Omental fat pad (tissue), 4 donors: ENCODE results near the gene IPMK. TPM values are rescaled to one million over a fixed set of nuclear protein-coding genes. Genes with fewer than 3 reads are reported as not detected.

Experiments used
- ATAC-seq: fragments of 150-250 bp; one replicate; pipeline ENCODE4 v1.9.1; 2016; ENCODE audit warnings: mild to moderate bottlenecking, moderate library complexity; ENCODE audit not compliant: low FRiP score
- DNase-seq: peaks from one replicate; pipeline ENCODE4 v3.0.0-alpha.2; 2019; ENCODE audit warnings: low spot score
- total RNA-seq, 4 donors: library from RNA; depleted of rRNA; stranded (reverse); fragments of >200 nt; gene quantifications; one replicate each; pipeline ENCODE4 v1.1.0, GENCODE V29; 2016
- TF ChIP-seq, protein P1 (sequence below), 3 donors: fragments of 450-650 bp; IDR thresholded peaks; one replicate each; pipeline ENCODE4 v1.5.1; 2016 to 2017; ENCODE audit warnings: antibody characterized with exemption in 3 of 3, mild to moderate bottlenecking in 3 of 3, moderate library complexity in 2 of 3

Gene IPMK
- total RNA-seq = 1 to 10 TPM; 6.3 to 9.5 (median 7.7) TPM

DNA sequence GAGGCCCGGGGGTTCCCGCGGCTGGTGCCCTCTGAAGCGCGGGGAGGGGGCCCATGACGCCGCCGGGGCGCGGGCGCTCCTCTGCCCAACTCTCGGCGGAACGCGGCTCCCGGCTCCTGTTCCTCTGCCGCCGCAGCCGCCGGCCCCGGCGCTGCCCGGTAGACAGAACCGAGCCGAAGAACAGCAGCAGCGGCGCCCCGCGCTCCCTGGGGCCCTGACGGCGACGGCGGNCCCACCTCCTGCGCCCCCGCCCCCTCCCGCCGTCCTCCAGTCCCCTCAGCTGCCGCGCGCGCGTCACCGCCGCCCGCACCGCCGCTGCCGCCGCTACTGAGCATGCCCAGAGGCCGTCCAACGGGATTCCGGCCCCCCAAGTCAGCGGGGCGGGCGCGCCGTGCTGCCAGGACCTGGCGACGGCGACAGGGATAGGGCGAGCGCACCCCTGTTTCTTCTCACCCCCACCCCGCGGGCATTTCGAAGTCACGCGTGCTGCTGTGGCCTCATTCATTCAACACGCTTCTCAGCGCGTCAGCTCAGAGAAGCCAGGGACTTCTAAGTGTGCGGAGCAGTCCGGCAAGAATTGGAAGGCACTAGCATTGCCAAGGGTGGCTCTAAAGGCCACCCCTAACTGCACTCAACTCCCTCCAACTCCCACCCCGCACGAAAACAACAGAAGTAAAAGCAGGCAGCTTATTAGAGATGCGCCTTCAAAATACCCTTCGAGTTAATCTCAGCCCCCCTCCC is at the start of gene IPMK:
Gene IPMK, minus strand, starts transcription at position 182 of the 741 bp plus-strand sequence. CDS start 283 bp downstream, outside the sequence.
- peak; percentile 84 for ATAC-seq
- TF ChIP-seq, protein P1, sequence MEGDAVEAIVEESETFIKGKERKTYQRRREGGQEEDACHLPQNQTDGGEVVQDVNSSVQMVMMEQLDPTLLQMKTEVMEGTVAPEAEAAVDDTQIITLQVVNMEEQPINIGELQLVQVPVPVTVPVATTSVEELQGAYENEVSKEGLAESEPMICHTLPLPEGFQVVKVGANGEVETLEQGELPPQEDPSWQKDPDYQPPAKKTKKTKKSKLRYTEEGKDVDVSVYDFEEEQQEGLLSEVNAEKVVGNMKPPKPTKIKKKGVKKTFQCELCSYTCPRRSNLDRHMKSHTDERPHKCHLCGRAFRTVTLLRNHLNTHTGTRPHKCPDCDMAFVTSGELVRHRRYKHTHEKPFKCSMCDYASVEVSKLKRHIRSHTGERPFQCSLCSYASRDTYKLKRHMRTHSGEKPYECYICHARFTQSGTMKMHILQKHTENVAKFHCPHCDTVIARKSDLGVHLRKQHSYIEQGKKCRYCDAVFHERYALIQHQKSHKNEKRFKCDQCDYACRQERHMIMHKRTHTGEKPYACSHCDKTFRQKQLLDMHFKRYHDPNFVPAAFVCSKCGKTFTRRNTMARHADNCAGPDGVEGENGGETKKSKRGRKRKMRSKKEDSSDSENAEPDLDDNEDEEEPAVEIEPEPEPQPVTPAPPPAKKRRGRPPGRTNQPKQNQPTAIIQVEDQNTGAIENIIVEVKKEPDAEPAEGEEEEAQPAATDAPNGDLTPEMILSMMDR (IDR thresholded peaks at IDR 0.05) = no peak
- DNase-seq = peak; percentile 72

DNA sequence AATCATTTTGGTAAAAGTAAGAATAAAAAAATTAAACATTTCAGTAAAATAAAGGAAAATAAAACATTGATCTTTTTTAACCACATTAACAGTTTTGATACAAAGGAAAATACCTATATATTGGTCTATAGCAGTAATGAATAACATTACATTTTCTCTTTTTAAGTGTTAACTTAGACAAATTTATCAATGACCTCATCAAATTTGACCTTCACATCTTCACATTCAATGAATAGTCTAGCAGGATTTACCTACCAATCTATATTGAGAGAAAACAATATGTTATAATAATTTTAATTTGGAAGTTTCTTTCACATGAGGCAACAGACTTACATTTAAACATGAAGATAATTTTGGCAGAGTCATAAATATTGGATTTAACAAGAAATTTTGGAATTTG is 49.2 kb upstream of the IPMK start:
- TF ChIP-seq, protein P1 (IDR thresholded peaks at IDR 0.05) = no peak
- DNase-seq = no peak

GRCh38 chr10:58311026-58311425 is 43.3 kb upstream of the IPMK start:
- ATAC-seq (no peak), DNase-seq (no peak)
- TF ChIP-seq, protein P1 (IDR thresholded peaks at IDR 0.05) = no peak

More for the DNA sequence above, 49.2 kb upstream of the IPMK start:
- no peak for ATAC-seq

GRCh38 chr10:58307676-58308075 is 40.0 kb upstream of the IPMK start:
- DNase-seq = no peak
- TF ChIP-seq, protein P1 (IDR thresholded peaks at IDR 0.05) = no peak

DNA sequence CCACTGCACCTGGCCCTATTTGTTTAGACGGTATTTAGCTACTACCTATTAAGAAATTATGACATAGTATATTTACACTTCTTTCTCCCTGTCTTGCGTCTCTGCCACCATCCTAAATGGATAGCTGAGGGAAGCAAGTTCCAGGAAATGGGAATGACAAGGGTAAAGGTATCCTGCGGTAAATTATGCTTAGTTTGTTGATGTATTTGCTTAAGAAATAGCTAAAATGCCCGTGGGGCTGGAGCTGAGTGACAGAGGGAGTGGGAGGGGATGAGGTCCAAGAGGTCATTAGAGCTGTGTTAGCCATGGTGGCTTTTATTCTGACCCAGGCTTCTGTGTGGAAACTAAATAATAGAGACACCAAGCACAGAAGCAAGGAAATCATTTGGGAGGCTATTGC is 38.1 kb upstream of the IPMK start:
- no peak for ATAC-seq
- TF ChIP-seq, protein P1 (IDR thresholded peaks at IDR 0.05) = no peak
- no peak for DNase-seq

More at GRCh38 chr10:58307676-58308075, 40.0 kb upstream of the IPMK start:
- no peak for ATAC-seq

DNA sequence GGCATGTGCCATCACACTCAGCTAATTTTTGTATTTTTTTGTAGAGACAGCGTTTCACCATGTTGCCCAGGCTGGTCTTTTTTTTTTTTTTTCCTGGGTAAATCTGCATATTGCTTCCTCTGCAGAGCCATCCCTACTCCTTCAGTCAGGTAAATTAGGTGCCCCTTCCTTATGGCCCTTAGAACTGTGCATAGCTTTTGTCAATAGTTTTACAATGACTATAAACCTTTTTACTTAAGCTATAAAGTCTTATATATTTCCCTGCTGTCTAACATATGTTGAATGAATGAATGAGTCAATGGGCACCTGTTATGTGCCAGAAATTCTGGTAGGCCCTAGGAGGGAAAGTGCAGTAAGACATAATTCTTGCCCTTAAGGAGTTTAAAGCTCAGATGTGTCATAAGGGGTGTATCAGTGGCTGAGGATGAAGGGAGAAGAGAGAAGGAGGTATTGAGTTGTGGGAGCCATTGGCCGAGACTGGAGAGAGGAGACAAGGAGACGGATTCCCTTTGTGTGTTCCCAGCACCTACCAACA is 36.5 kb upstream of the IPMK start:
- no peak for ATAC-seq
- TF ChIP-seq, protein P1 (IDR thresholded peaks at IDR 0.05) = no peak
- DNase-seq = no peak

DNA sequence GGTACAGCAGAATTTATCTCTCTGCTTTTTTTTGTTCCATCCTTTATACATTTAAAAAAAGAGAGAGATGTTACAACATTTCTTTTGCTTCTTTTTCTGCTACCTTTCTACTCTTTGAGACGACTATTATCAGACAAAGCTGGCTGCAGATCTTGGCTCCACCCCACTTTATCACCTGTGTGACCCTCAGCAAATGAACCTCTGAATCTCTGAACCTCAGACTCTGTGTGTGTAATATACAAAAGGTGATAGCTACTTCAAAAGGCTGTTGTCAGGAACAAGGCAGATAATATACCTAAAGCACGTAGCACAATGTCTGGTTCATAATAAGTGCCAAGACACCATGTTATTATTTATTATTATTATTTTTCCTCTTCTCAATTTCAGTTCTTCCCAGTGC is 34.6 kb upstream of the IPMK start:
- TF ChIP-seq, protein P1 (IDR thresholded peaks at IDR 0.05) = no peak
- no peak for DNase-seq
- ATAC-seq = no peak
